Fibroblast of skin of abdomen (primary cell): ENCODE results near the gene WWC2.

ENCODE experiments used
- DNase-seq: peaks from one replicate; pipeline ENCODE4 v3.0.0-alpha.2; 2013

WWC2 gene

DNA sequence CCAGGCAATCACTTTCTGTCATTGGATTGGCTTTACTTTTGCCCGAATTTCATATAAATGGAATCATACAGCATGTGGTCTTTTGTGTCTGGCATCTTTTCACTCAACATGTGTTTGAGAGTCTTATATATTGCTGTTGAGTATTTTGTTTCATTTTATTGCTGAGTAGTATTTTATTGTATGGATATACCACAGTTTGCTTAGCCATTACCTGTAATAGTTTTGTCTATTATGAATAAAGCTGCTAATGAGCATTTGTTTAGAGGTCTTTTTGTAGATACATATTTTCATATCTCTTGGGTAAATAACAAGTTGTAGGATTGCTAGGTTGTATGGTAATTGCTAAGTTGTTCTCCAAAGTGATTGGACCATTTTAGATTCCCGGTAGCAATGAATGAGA lies 105.7 kb downstream of the WWC2 start:
- no peak for DNase-seq

DNA sequence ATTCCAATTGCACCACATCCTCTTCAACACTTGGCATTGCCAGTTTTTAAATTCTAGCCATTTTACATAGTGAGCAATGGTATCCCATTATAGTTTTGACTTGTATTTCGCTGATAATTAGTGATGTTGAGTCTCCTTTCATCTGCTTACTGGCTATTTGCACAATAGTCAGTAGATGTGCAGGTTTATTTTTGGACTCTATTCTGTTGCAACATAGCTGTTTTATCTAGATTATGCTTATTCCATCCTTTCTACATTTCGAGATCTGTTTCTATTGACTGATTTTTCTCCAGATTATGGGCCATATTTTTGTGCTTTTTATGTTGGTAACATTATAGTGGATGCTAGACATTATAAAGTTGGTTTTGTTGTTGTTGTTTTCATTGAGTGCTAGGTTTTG lies 106.1 kb downstream of the WWC2 start:
- DNase-seq: no peak

DNA sequence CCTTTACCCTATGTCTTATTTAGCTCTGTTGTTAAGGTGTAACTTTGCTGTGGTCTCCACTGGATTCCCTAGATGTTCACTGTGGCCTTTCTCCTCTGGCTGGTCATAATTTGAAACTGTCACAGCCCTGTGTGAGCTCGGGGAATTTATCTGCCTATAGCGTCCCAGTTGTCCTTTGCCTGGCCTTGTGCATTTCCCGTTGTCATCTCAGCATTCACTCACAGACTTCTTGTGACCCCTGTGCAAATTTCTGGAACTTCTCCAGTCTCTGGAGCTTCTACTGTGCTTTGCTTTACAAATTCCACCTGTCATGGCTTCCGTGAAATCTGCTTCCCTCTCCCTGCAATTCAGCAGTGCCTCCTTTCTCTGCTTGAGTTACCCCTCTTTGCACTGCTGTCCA lies 106.7 kb downstream of the WWC2 start:
- no peak for DNase-seq

DNA sequence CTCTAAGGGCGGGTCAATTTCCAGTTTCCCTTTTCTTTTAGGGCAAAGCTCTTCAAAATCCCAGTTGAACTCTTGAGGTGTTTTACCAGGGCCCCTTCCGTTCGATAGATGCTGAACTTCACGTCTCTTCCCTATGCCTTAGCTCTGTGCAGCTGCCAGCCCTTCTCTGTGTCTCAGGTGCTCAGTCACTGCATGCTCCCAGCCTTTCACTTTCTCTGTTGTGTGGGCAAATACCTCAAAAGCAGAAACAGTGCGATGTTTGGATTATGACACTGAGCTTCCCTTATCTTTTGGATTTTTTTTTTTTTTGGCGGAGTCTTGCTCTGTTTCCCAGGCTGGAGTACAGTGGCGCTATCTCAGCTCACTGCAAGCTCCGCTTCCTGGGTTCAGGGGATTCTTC lies 112.5 kb downstream of the WWC2 start:
- DNase-seq: no peak

DNA sequence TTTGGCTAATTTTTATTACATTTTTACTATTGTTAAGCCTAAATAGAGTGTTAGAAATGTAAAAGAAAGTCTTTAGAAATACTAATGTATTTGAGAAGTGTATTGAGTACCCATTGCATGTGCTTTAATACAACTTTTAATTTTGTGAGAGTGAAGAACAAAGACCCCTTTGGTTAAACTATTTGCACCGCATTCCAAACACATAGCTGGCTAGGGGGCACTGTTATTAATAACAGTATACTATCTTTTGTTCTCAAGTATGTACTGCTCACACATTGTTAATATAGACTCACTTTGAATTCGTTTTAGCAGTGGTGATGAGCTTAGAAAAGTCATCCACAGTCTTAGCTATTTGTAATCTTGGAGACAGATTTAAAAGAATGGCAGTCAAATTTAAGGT lies 114.9 kb downstream of the WWC2 start:
- no peak for DNase-seq

DNA sequence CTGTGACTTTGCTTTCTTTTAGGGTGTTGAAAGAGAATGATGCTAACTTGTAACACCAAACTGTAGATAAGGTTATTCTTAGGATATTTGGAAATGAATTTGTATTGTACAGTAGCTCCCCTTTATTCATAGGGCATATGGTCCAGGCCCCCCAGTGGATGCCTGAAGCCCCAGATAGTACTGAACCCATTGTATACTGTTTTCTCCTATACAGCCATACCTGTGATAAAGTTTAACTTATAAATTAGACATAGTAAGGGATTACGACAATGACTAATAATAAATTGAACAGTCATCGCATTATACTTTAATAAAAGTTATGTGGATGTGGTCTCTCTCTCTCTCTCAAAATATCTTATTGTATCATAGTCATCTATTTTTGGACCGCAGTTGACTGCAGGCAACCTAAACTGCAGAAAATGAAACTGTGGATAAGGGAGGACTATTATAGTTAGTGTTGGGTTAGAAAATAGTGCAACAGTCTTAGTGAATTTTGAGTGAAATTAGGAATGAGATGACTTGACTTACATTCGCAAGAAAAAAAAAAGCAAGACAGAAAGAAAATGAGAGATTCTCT lies 115.9 kb downstream of the WWC2 start:
- DNase-seq: no peak

DNA sequence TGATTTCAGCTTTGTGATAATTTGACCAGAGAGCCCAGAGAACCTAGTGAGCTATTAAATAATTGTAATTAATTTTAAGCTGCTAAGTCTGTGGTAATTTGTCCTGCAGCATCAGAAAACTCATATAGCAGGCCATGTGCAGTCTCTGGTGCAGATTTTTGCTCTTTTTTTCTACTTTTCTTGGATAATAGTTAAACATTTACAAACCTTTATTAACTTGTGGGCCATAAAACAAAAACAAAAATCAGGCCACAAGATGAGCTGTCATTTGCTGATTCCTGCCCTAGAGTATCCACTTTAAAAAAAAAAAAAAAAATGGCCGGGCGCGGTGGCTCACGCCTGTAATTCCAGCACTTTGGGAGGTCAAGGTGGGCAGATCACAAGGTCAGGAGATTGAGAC lies 121.2 kb downstream of the WWC2 start:
- no peak for DNase-seq

DNA sequence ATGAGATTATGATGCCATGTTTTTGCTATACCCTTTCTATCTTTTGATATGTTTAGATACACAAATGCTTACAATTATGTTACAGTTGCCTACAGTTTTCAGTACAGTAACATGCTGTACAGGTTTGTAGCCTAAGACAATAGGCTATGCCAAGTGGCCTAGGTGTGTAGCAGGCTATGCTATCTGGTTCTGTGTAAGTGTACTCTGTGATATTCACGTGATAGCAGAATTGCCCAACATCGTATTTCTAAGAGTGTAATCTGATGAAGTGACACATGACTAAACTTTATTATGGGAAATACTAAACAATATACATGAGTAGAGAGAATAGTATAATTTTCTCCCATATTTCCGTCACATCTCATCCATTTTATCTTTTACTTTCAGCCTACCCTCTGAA lies 124.0 kb downstream of the WWC2 start:
- no peak for DNase-seq

DNA sequence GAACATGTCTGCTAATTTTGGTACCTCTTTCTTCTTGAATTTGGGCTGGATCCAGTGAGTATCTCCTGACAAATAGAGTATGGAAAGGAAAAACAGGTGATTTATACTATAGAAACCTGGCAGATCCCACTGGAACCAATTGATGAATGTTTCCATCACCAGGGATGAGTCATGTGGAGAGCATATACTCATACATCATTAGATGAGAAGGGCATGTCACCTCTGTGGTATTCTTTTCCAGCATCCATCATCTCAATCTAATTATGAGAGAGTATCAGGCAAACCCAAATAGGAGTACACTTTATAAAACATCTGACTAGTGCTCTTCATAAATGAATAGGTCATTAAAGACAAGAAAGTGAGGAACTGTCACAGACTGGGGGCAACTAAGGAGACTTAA lies 130.3 kb downstream of the WWC2 start:
- DNase-seq: peak; percentile 54

DNA sequence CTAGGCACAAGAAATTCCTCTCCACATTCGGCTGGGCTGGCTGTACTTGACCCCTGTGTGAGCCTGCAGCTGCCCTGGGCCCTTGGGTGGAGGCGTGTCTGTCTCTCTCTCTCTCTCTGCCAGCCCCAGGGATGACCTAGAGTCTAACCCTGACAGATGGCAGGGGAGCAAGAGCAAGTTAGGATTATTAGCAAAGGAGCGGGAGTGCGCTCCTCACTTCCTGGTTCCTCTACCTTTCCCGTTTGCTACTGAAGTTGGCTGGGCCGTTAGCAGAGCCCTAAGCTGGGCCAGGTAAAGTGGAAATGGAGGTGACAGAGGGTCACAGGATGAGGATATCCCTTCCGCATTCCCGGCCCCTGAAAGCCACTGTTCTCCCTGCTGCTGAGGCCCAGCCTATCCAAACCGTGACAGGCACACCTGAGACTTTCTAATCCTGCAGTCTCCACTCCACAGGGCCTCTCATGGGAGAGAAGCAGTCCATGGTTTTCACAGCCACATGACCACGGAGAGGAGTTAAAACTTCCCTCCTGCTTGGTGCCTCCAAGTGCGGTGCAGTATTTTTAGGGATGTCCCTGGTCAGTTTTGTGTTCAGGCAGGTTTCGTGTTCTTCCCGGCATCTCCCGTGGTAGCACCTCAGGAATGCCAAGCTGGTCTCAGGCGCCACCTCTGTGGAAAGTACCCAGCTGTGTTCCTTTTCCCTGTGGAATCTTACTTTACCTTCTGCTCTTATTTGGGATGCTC lies 141.7 kb downstream of the WWC2 start:
- no peak for DNase-seq

DNA sequence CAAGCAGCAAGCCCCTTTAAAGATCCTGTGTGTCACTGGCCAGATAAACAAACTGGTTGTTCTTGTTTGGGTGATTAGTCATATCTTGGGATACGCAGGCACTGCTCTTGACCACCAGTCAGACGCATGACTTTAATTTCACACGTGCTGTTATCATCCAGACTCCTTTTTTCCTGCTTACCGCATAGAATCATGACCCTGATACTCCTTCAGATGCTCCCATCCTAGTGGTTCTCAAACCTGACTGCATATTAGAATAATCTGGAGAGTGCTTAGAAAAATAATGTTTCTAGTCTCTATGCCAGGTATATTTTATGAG lies 142.2 kb downstream of the WWC2 start:
- peak; percentile 36 for DNase-seq

DNA sequence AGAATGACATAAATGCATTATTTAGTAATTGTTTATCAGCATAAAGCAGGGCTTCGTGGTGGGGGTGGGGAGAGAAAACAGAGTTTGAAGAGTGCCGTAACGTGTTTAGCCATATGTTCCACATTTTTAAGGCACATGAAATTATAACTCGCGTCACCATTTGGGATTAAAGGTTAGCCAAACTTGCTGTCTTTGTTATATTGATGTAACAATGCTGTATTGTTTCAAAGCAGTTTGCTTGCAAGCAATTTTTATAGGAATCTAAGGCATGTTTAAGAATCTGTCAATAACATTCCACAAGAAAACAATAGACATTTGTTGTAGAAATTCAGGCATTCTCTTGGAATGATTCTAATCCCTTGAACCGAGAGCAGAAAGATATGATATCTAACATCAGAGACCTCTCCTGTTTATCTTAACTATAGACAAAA lies 142.7 kb downstream of the WWC2 start:
- peak; percentile 19 for DNase-seq

DNA sequence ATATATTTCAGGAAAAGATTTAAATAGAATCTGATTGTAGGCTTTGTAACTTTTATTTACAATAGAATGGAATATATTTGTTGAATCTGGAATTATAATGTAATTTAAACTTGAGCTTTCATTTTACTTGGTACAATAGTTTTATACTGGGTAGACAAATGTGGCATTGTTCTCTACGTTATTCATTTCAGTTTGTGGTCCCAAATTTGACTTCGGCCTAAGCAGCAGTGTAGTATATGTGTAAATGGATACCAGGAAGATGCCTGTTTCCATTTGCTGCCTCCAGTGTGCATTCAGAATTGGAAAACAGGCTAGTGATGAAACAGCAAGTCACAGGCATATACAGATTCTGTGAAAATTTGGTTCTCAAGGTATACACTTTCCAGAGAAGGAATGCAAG lies 143.2 kb downstream of the WWC2 start:
- no peak for DNase-seq

DNA sequence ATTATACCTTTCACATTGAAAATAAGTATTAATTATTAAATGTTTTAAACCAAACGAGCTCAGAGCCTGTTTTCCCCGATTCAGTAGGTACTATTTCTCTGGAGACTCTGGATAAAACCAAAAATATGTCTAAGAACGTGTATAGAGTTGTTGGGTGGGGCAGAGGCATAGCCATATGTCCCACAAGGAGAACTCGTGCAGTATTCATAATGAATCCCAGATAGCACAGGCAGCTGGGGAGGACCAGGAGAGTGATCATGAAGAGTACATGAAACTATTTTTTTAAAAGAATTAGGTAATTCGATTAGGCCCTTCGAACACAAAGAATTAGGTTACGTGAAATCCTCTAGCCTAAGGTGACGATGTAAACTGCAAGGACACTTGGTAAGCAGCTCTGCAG lies 145.0 kb downstream of the WWC2 start:
- no peak for DNase-seq

DNA sequence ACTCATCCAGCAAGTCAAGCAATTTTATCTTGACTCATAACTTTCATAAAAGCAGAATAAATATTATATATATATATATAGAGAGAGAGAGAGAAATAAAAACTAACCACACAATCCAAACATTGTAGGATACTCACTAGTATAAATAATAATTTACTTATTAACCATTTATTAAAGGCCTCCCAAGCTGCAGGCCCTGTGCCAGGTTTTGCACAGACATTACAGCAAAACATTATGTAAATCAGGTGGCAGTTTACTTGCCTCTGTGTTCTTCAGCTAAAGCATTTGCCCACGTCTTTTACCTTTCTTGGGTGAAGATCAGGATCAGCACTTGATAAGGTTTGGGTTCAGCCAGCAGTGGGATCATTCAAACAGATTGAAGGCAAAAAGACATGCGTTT lies 145.4 kb downstream of the WWC2 start:
- DNase-seq: no peak

DNA sequence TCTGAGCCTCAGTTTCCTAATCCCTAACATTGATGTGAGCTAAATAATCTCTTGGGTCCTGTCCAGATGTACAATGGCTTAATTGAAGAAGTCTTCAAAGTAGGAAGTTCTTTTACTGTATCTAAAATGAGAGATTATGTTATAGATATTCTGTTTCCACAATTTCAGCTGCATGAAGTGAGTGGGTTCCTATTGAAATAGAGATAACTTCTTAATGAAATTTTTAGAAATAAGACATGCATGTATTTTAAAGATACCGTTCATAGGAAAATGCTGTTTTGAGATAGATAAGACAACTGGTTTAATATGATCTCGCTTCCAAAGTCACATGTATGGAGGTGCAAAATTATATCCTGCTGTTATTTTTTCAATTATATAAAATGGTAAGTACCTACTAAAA lies 149.1 kb downstream of the WWC2 start:
- DNase-seq: no peak

DNA sequence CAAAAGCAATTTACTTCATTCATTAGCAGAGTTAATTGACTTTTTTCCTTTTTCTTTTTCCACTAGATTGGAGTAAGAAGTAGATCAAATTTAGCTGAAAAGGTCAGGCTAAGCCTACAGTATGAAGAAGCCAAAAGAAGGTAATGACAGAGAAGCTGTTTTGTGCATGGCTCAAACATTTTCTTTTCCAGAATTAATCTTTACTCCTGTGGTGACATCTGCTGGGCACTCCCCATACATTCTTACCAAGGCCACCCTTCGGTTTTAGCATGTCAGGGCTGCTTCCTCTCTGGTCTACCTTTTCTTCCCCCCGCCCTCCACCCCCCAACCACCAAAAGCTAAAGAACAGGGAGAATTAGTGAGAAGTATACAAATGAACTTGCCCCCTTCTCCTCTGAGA lies 150.8 kb downstream of the WWC2 start:
- peak; percentile 27 for DNase-seq

DNA sequence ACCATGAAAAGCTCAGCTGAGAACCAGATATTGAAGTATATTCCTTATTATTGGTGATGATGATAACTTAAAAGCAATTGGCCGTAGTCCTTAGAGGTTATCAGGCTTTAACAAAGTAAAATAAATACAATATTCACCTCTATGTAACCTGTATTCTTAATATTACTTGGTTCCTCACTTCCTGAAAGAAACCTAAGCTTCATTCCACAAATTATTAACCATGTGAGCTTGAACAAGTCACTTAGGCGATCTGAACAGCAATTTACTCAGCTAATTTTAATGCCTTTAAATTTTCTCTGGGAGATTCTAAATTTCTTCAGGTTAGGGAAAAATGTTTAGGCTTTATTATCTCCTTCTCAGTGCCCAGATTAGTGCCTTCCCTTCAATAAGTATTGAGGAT lies 151.8 kb downstream of the WWC2 start:
- no peak for DNase-seq

DNA sequence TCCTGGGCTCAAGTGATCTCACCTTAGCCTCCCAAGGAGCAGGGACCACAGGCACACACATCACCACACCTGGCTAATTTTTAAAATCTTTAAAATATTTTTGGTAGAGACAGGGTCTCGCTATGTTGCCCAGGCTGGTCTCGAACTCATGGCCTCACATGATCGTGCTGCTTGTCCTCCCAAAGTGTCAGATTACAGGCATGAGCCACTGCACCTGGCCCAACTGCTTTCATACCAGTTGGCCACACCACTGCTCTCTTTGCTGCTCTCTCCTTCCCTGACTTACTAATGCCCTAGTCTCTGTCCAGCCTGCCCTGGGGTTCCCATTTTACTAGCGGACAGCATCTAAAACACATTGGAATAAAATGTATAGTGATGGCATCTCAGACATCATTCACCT lies 153.9 kb downstream of the WWC2 start:
- no peak for DNase-seq

DNA sequence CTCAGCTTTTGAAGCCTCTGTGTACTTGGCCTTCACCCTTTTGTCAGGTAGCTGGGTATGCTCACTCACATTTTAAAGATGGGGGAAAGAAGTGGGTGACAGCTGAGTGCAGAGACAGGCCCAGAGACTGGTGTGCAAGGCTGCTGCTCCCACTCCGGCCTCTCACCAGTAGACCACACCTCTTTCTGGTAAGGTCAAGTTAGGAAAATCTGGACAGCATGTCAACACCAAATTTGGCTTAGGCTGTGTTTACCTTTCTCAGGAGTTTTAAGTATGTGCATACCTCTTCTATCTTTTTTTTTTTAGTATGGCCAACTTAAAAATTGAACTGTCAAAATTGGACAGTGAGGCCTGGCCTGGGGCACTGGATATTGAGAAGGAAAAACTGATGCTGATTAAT lies 154.4 kb downstream of the WWC2 start:
- DNase-seq: no peak

DNA sequence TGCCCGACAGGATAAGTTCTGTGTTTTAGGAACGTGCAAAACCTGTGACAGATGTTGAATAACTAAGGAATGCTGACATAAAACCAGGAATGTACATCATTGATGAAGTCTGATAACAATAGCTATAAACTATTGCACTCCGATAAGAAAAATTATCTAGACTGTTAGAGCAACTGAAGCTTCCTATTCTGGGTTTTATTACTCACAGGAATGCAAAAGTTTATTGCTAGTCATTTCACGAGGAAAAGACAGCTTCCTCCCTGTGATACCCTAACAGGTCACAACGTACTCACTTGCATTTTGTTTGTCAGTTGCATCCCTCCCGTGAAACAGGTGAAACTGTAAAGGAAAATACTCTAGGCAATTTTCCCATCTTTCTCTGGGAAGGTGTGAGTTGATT lies 155.1 kb downstream of the WWC2 start:
- no peak for DNase-seq

DNA sequence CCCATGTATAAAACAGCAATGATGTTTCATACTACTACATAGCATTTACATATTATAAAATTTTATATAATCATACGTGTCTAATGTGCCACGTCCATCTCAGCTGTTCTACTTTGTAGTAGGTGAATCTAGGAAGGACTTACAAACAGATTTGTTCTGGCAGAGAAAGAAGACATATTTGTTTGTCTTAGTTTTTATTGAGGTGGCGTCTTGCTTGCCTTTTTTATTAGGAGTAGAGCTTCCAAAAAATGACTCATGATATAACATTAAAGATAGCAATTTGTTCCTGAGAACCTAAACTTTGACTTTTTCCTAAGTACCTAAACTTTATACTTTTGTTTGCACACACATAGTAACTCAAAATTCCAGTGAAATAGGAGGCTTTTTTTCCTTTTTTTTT lies 156.4 kb downstream of the WWC2 start:
- DNase-seq: no peak

DNA sequence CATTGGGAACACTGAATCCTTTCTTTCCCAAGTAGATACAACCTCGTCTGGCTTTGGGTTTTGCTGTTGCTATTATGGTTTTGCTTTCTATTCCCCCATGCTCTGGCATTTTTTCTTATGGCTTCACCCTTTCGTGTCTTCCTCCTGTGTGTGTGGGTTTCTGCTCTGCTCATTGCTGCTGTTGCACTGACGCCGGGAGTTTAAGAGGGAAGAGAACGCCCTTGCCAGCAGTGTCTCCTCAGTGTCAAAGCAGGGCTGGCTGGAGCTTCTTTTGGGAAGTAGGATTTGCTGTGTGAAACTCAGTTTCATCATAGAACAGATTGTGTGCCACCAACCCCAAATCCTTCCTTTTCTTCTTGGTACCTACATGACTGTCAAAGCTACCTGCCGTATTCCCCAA lies 157.3 kb downstream of the WWC2 start:
- no peak for DNase-seq

DNA sequence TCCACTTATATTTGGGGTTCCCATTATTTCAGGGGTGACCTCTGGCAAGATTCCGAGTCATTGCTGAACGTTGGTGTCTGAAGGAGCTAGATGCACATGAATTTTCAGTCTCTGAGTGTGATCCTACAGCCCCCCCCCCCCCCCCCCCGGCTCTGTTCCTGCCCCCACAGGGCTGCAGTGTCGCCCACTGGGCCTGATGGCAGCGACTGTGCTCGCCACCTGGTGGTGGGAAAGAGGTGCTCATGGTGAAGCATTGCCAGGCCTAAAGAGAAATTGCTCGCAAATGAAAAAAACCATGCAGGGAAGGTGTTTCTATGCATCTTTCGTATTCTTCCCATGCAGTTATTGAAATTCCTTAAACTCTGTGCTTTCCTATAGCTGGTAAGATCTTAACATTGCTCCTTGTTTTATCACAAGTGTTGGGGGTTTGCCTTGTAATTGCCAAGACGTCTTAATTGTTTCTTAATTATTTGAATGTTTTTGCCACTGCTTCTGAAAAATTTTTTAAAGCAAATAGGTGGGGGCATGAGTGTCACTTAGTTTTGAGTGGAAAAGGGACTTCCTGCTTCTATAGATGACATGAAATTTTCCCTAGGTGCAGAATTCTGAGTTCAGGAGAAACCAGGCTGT lies 157.8 kb downstream of the WWC2 start:
- peak; percentile 52 for DNase-seq

DNA sequence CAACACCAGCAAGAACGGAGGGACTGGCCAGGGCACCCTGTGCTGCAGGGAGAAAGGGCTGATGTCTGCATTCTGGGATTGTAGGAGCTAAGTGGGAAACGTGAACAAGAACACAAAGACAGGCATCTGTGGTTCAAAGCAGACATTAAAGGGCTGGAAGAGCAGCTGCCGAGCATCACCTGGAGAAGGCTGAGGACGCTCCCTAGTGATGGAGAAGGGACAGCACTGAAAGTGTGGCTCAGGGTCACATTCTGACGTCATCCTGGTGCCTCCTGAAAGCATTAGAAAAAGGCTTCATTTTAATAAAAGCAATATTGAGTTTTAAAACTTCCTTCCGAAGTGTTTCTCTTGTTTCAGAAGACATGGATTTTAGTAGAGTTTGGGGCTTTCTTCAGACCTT lies 158.8 kb downstream of the WWC2 start:
- DNase-seq: no peak
